Vagina (tissue), 2 donors: Measurements from ENCODE around the gene CRYGS. TPM values are rescaled to one million over a fixed set of nuclear protein-coding genes. Genes with fewer than 3 reads are reported as not detected.
"Not testable (repeated sequence)": the region's sequence is repeated elsewhere in the genome, so short reads cannot be mapped to it uniquely, and the experiment has no call there.

ENCODE experiments used
- DNase-seq, 2 donors: peaks; one replicate each; pipeline ENCODE4 v3.0.0-alpha.2; 2017; ENCODE audit errors: extremely low spot score in 2 of 2
- H3K27ac ChIP-seq: fragments of 200-600 bp; sonication (generic); one replicate; pipeline ENCODE4 v1.5.1; 2019
- H3K27me3 ChIP-seq: fragments of 200-600 bp; sonication (generic); one replicate; pipeline ENCODE4 v1.5.1; 2019
- H3K36me3 ChIP-seq, 2 donors: fragments of 200-600 bp; sonication (generic); one replicate each; pipeline ENCODE4 v1.5.1; 2017 to 2019
- H3K4me1 ChIP-seq: fragments of 200-600 bp; sonication (generic); one replicate; pipeline ENCODE4 v1.5.1; 2019
- H3K4me3 ChIP-seq, 2 donors: fragments of 200-600 bp; sonication (generic); 1 replicate in 1 of 2; 2 replicates in 1 of 2; pipeline ENCODE4 v1.5.1; 2016 to 2019
- H3K9me3 ChIP-seq: fragments of 200-600 bp; sonication (generic); one replicate; pipeline ENCODE4 v1.5.1; 2019
- POLR2A ChIP-seq, 2 donors: fragments of 450-650 bp; IDR thresholded peaks; one replicate each; pipeline ENCODE4 v1.6.1; 2017; ENCODE audit warnings: antibody characterized with exemption in 2 of 2, mild to moderate bottlenecking in 2 of 2, moderate library complexity in 2 of 2
- POLR2AphosphoS5 ChIP-seq, 2 donors: sonication (generic); formaldehyde crosslinking; IDR thresholded peaks; one replicate each; pipeline ENCODE4 v1.9.0; 2017; ENCODE audit warnings: antibody characterized with exemption in 2 of 2, mild to moderate bottlenecking in 2 of 2, low read depth in 1 of 2; ENCODE audit not compliant: insufficient read depth in 1 of 2
- intact Hi-C: fragments of 100-400 bp; cut with DNase I; formaldehyde crosslinking; loops from one replicate; pipeline ENCODE4 v1.15.1; 2023
- total RNA-seq: library from RNA; depleted of rRNA; stranded (reverse); fragments of >200 nt; gene quantifications from one replicate; pipeline ENCODE4 v1.2.3, GENCODE V29; 2016
- TF ChIP-seq, protein P1 (sequence below), 3 experiments: fragments of 450-650 bp in 2 of 3; fragments of 200-600 bp in 1 of 3; sonication (generic) in 1 of 3; IDR thresholded peaks; one replicate each; pipeline ENCODE4 v1.5.1; 2017 to 2019; ENCODE audit warnings: antibody characterized with exemption in 3 of 3, mild to moderate bottlenecking in 2 of 3, moderate library complexity in 2 of 3

CRYGS gene
- total RNA-seq, 1 donor from 2014 or later, result not detected

DNA sequence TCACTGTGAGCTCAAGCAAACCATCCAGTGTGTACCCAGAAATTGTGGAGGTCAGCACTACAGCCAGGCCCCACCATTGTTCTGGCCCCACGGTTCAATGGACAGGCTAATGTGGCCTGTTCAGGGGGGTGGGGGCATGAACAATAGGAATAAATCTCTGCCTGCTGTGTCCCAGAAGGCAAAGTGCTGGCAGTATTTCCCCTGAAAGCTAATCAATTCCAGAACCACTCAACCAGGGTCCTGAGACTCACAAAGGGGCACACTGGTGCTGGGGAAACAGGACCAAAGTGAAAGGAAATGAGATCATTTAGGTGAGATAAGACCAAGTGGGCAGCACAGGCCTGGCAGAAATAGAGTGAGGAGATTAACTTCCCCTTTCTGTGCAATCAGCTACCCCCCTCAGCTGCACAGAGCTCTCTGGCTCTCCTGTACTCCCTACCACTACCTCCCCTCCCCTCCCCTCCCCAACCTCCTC lies 11.5 kb downstream of the CRYGS start:
- Histone ChIP-seq H3K27ac (no peak overlapping the region), H3K9me3 (no peaks in the 10 kb centered on the region), H3K4me1 (no peaks in the 10 kb centered on the region), H3K27me3 (no peaks in the 10 kb centered on the region), H3K4me3 (no peak overlapping the region), H3K36me3 (no peaks in the 10 kb centered on the region)
- intact Hi-C loops, result loop anchor here (10.0 kb wide), 1 partner anchor 268 kb away; no protein-coding TSS in a partner anchor
- TF ChIP-seq POLR2A (IDR thresholded peaks at IDR 0.05) (no peak), POLR2AphosphoS5 (IDR thresholded peaks at IDR 0.05; ENCODE audit: insufficient read depth in 1 of 2, low read depth in 1 of 2) (no peak)
- TF ChIP-seq, protein P1, sequence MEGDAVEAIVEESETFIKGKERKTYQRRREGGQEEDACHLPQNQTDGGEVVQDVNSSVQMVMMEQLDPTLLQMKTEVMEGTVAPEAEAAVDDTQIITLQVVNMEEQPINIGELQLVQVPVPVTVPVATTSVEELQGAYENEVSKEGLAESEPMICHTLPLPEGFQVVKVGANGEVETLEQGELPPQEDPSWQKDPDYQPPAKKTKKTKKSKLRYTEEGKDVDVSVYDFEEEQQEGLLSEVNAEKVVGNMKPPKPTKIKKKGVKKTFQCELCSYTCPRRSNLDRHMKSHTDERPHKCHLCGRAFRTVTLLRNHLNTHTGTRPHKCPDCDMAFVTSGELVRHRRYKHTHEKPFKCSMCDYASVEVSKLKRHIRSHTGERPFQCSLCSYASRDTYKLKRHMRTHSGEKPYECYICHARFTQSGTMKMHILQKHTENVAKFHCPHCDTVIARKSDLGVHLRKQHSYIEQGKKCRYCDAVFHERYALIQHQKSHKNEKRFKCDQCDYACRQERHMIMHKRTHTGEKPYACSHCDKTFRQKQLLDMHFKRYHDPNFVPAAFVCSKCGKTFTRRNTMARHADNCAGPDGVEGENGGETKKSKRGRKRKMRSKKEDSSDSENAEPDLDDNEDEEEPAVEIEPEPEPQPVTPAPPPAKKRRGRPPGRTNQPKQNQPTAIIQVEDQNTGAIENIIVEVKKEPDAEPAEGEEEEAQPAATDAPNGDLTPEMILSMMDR (IDR thresholded peaks at IDR 0.05), result no peak
- DNase-seq, result no peak

DNA sequence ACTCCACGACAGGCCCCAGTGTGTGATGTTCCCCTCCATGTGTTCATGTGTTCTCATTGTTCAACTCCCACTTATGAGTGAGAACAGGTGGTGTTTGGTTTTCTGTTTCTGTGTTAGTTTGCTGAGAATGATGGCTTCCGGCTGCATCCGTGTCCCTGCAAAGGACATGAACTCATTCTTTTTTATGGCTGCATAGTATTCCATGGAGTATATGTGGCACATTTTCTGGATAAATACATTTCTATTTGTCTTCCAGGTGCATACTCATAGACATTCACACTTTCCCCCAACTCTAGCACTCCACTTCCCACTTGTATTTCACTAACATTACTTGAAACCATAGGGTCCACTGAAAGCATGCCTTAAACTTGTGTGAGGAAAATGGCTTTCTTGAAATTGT lies 12.5 kb downstream of the CRYGS start:
- not testable (repeated sequence) for H3K4me1 ChIP-seq, H3K36me3 ChIP-seq, H3K27me3 ChIP-seq, H3K27ac ChIP-seq, H3K9me3 ChIP-seq, H3K4me3 ChIP-seq, DNase-seq
- intact Hi-C loops, result loop anchor here (10.0 kb wide), 1 partner anchor 267 kb away; no protein-coding TSS in a partner anchor

DNA sequence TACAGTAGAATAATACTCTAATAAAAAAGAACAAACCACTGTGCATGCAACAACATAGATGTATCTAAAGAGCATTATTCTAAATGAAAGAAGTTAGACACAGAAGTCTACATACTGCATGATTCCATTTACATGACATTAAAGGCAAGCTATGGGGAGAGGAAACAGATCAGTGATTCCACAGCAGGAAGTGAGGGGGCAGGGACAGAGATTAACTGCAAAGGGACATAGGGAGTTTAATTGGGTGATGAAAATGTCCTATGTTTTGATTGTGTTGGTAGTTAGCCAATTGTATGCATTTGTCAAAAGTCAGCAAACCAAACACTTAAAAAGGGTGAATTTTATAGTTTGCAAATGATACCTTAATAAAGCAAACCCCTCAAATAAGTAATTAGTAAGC lies 13.8 kb downstream of the CRYGS start:
- TF ChIP-seq POLR2A (IDR thresholded peaks at IDR 0.05) (no peak), POLR2AphosphoS5 (IDR thresholded peaks at IDR 0.05; ENCODE audit: insufficient read depth in 1 of 2, low read depth in 1 of 2) (no peak)
- TF ChIP-seq, protein P1 (IDR thresholded peaks at IDR 0.05), result no peak
- H3K9me3 ChIP-seq, result no peaks in the 10 kb centered on the region
- no peak overlapping the region for H3K4me3 ChIP-seq
- no peak for DNase-seq
- no peaks in the 10 kb centered on the region for H3K36me3 ChIP-seq
- H3K27ac ChIP-seq, result no peak overlapping the region
- intact Hi-C loops, result loop anchor here (10.0 kb wide), 1 partner anchor 266 kb away; no protein-coding TSS in a partner anchor
- no peaks in the 10 kb centered on the region for H3K4me1 ChIP-seq
- H3K27me3 ChIP-seq, result no peaks in the 10 kb centered on the region

DNA sequence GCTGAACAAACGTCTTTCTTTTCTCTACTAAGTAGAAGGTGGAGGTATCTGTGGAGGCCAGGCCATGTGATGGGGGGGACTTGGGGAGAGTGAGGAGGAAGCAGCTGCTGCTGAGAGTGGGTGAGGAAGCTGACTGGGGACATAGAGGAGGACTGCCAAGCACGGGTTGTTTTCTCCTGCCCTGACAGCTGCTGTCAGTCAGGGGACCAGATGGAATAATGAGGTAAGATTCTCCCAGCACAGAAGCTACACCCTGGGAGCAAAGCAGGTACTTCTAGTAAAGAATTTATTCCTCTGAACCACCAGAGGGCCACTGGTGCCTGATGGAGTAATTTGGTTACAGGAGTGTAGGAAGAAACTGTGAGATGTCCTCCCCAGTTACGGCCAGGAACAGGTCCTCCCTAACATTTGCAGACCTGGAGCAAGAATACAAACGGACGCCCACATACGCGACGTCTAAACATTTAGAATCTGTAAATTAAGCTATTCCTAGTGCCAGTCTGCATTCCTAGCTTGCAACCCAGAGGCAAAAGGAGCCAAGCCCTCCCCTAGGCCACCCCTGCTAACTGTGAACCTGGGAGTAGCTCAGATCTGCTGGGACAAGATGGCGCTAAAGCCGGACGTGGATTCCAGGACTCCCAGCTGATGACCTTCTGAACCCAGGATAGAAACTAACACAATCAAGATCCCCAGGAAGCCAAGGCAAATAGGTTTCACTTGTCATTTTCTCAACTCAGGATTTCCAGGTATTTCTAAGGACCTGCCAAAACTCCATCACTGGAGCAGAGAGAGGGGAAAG lies 14.8 kb downstream of the CRYGS start:
- Histone ChIP-seq H3K4me3 (no peak overlapping the region), H3K4me1 (no peaks in the 10 kb centered on the region), H3K27me3 (no peaks in the 10 kb centered on the region), H3K27ac (no peak overlapping the region), H3K36me3 (no peaks in the 10 kb centered on the region), H3K9me3 (no peaks in the 10 kb centered on the region)
- TF ChIP-seq POLR2AphosphoS5 (IDR thresholded peaks at IDR 0.05; ENCODE audit: insufficient read depth in 1 of 2, low read depth in 1 of 2) (no peak), POLR2A (IDR thresholded peaks at IDR 0.05) (no peak)
- TF ChIP-seq, protein P1 (IDR thresholded peaks at IDR 0.05), result no peak
- intact Hi-C loops, result no loop called here
- DNase-seq, result no peak

DNA sequence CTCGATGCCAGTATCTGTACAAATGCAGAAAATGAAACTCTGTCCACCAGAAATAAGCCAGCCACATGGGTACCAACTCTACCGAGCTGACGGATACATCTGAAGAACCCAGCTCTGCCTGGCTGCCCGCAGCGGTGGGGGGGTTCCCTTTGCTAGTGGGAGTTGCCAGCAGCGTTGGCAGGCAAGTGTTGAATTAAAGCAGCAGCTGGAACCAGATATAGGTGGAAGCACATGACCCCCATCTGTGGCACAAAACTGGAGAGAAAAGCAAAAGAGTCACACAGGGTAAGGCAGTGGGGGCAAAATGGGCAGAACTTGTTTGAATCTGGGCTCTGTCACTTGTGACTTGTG lies 17.9 kb downstream of the CRYGS start:
- DNase-seq, result no peak
- Histone ChIP-seq H3K4me3 (no peak overlapping the region), H3K27ac (no peak overlapping the region), H3K9me3 (no peaks in the 10 kb centered on the region), H3K27me3 (no peaks in the 10 kb centered on the region), H3K4me1 (no peaks in the 10 kb centered on the region), H3K36me3 (no peaks in the 10 kb centered on the region)
- TF ChIP-seq POLR2AphosphoS5 (IDR thresholded peaks at IDR 0.05; ENCODE audit: insufficient read depth in 1 of 2, low read depth in 1 of 2) (no peak), POLR2A (IDR thresholded peaks at IDR 0.05) (no peak)
- TF ChIP-seq, protein P1 (IDR thresholded peaks at IDR 0.05), result no peak
- intact Hi-C loops, result no loop called here
